Left ventricle myocardium inferior (tissue), 1 donor: ENCODE data around the gene BABAM1. TPM values are rescaled to one million over a fixed set of nuclear protein-coding genes. Genes with fewer than 3 reads are reported as not detected.
A peak's percentile ranks its signal among the peaks of the same experiment; 100 is the strongest.

Source experiments
- DNase-seq: peaks from one replicate; pipeline ENCODE4 v3.0.0-alpha.2; 2020
- H3K27ac ChIP-seq: fragments of 200-600 bp; replicated peaks from 2 replicates; pipeline ENCODE4 v1.8.0; 2021
- H3K27me3 ChIP-seq: fragments of 200-600 bp; 2 replicates; pipeline ENCODE4 v1.8.0; 2021; ENCODE audit warnings: low read depth
- H3K36me3 ChIP-seq: fragments of 200-600 bp; 2 replicates; pipeline ENCODE4 v1.8.0; 2021
- H3K4me1 ChIP-seq: fragments of 200-600 bp; 2 replicates; pipeline ENCODE4 v1.8.0; 2021
- H3K4me3 ChIP-seq: fragments of 200-600 bp; 2 replicates; pipeline ENCODE4 v1.8.0; 2021; ENCODE audit warnings: mild to moderate bottlenecking, moderate library complexity
- H3K9me3 ChIP-seq: fragments of 200-600 bp; replicated peaks from 2 replicates; pipeline ENCODE4 v1.8.0; 2021
- intact Hi-C: fragments of 100-400 bp; cut with micrococcal nuclease; formaldehyde crosslinking; loops from one replicate; pipeline ENCODE4 v1.11.0; 2022
- total RNA-seq: library from RNA; stranded (reverse); fragmentation: NEBNext Ultra II Directional; extraction: Animal tissue kit (Norgen Biotek cat#: 25700); gene quantifications from one replicate; pipeline ENCODE4 v1.2.1, GENCODE V29; 2021
- TF ChIP-seq, protein P1 (sequence below): fragments of 200-600 bp; IDR thresholded peaks from 2 replicates; pipeline ENCODE4 v1.8.0; 2021; ENCODE audit warnings: antibody characterized with exemption, mild to moderate bottlenecking, borderline replicate concordance
- donor health status: DM: no; HTN: yes; CAD: no; lungs with severe emphysema.

Gene BABAM1
- total RNA-seq, 1 donor from 2014 or later, result 72.7 TPM

DNA sequence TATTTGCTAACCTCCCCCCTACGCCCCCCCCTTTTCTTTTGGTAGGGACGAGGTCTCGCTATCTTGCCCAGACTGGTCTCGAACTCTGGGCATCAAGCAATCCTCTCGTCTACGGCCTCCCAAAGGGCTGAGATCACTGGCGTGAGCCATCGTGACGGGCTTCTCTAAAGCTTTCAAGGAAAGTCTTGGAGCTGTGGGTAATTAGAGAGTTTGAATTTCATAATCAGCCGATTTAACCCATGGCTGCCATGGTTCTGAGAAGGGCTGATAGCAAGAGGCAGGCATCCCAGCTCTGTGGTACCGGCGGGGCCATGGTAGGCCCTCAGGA, 36.7 kb downstream of the BABAM1 start:
- TF ChIP-seq, protein P1, sequence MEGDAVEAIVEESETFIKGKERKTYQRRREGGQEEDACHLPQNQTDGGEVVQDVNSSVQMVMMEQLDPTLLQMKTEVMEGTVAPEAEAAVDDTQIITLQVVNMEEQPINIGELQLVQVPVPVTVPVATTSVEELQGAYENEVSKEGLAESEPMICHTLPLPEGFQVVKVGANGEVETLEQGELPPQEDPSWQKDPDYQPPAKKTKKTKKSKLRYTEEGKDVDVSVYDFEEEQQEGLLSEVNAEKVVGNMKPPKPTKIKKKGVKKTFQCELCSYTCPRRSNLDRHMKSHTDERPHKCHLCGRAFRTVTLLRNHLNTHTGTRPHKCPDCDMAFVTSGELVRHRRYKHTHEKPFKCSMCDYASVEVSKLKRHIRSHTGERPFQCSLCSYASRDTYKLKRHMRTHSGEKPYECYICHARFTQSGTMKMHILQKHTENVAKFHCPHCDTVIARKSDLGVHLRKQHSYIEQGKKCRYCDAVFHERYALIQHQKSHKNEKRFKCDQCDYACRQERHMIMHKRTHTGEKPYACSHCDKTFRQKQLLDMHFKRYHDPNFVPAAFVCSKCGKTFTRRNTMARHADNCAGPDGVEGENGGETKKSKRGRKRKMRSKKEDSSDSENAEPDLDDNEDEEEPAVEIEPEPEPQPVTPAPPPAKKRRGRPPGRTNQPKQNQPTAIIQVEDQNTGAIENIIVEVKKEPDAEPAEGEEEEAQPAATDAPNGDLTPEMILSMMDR, result no peak
- no peak for DNase-seq
- intact Hi-C loops, result no loop called here
- H3K27ac ChIP-seq, result peak overlapping the region; percentile 98
- peaks cover 8% of the 10 kb centered on the region for H3K36me3 ChIP-seq
- H3K27me3 ChIP-seq, result no peaks in the 10 kb centered on the region
- no peaks in the 10 kb centered on the region for H3K9me3 ChIP-seq
- peaks cover 60% of the 10 kb centered on the region for H3K4me1 ChIP-seq
- peak overlapping the region; percentile 92 for H3K4me3 ChIP-seq

GRCh38 chr19:17304386-17305215, 37.4 kb downstream of the BABAM1 start:
- DNase-seq, result no peak
- intact Hi-C loops, result no loop called here

DNA sequence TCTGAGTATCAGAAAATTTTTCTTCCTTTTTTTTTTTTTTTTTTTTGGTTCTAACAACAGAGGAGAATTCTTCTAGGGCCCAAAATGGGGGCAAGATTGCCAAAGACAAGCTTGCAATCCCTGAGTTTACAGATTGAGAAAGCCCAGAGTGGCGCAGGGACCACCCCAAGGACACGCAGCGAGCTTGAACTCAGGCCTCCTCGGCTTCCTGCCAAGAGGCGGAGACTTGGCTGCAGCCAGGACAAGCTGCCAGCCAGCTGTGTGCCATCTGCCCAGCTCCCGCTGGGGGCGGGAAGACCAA, 37.9 kb downstream of the BABAM1 start:
- peaks cover 70% of the 10 kb centered on the region for H3K4me1 ChIP-seq

More at GRCh38 chr19:17304386-17305215, 37.4 kb downstream of the BABAM1 start:
- Histone ChIP-seq H3K27me3 (no peaks in the 10 kb centered on the region), H3K9me3 (no peaks in the 10 kb centered on the region), H3K36me3 (peaks cover 7% of the 10 kb centered on the region), H3K4me3 (peak overlapping the region; percentile 87), H3K27ac (peak overlapping the region; percentile 98), H3K4me1 (peaks cover 65% of the 10 kb centered on the region)
- TF ChIP-seq, protein P1, result no peak

GRCh38 chr19:17305517-17306284, 38.5 kb downstream of the BABAM1 start, which contains the start of gene MRPL34:
TSS of gene MRPL34 (plus strand) at chr19:17305872. CDS start at chr19:17305893, 21 bp downstream.
- TF ChIP-seq, protein P1, result peak; percentile 82
- intact Hi-C loops, result no loop called here
- Histone ChIP-seq H3K36me3 (peaks cover 2% of the 10 kb centered on the region), H3K4me1 (peaks cover 76% of the 10 kb centered on the region), H3K27me3 (no peaks in the 10 kb centered on the region), H3K4me3 (peak within 1 kb of the TSS; percentile 87), H3K27ac (peak within 1 kb of the TSS; percentile 98), H3K9me3 (no peaks in the 10 kb centered on the region)
- DNase-seq, result peak; percentile 93

More for the DNA sequence above, 37.9 kb downstream of the BABAM1 start:
- no peak for DNase-seq
- peak overlapping the region; percentile 98 for H3K27ac ChIP-seq
- TF ChIP-seq, protein P1, result no peak
- H3K27me3 ChIP-seq, result no peaks in the 10 kb centered on the region
- intact Hi-C loops, result no loop called here
- no peaks in the 10 kb centered on the region for H3K9me3 ChIP-seq
- H3K36me3 ChIP-seq, result peaks cover 7% of the 10 kb centered on the region
- H3K4me3 ChIP-seq, result peak overlapping the region; percentile 87

DNA sequence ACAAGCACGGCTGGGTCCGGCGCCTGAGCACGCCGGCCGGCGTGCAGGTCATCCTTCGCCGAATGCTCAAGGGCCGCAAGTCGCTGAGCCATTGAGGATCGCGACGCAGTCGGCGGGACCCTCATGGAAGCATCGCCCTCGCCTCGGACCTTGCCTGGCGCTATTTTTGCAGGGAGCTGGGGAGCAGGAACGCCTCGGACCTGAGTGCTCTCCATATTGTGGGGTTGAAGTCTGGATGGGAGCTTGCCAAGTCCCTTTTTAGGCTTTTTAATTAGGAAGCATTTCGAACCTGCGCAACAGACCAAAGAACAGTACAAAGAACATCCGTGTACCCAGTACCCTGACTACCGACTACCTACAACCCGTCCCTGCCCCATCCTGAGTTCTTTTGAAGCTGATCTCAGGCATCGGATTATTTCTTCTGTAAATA, 39.1 kb downstream of the BABAM1 start:
- H3K27ac ChIP-seq, result peak overlapping the region; percentile 98
- DNase-seq, result no peak
- peaks cover 82% of the 10 kb centered on the region for H3K4me1 ChIP-seq
- H3K4me3 ChIP-seq, result peak overlapping the region; percentile 87
- H3K27me3 ChIP-seq, result no peaks in the 10 kb centered on the region
- TF ChIP-seq, protein P1, result no peak
- H3K36me3 ChIP-seq, result no peaks in the 10 kb centered on the region
- intact Hi-C loops, result no loop called here
- H3K9me3 ChIP-seq, result no peaks in the 10 kb centered on the region
